Astrocyte (in vitro differentiated cells and primary cell): ENCODE results near the gene NR2F1. TPM values are rescaled to one million over a fixed set of nuclear protein-coding genes. Genes with fewer than 3 reads are reported as not detected.

ENCODE experiments used
- DNase-seq: peaks from one replicate; pipeline ENCODE4 v3.0.0-alpha.2; 2010; ENCODE audit warnings: low read depth
- FAIRE-seq: peaks from 2 replicates; lab custom pipeline; 2011; peaks lifted over from hg19 to GRCh38; lab: Jason Lieb, UNC
- H2AFZ ChIP-seq: 2 replicates; pipeline ENCODE4 v1.6.0; 2012; ENCODE audit warnings: low read depth, low read length, inconsistent platforms
- H3K27ac ChIP-seq: 2 replicates; pipeline ENCODE4 v1.5.1; 2011; ENCODE audit warnings: low read depth, low read length, inconsistent platforms
- H3K27me3 ChIP-seq: 2 replicates; pipeline ENCODE4 v1.6.0; 2011; ENCODE audit warnings: low read length, inconsistent platforms; ENCODE audit not compliant: insufficient read depth
- H3K36me3 ChIP-seq: 2 replicates; pipeline ENCODE4 v1.5.1; 2011; ENCODE audit warnings: low read length, inconsistent platforms; ENCODE audit not compliant: insufficient read depth
- H3K4me1 ChIP-seq: 2 replicates; pipeline ENCODE4 v1.5.1; 2011; ENCODE audit warnings: low read length, inconsistent platforms; ENCODE audit not compliant: insufficient read depth
- H3K4me2 ChIP-seq: 2 replicates; pipeline ENCODE4 v1.6.0; 2012; ENCODE audit warnings: low read length, inconsistent platforms
- H3K4me3 ChIP-seq: 2 replicates; pipeline ENCODE4 v1.5.1; 2011; ENCODE audit warnings: low read depth, mild to moderate bottlenecking, low read length, inconsistent platforms; ENCODE audit not compliant: insufficient read depth
- H3K79me2 ChIP-seq: 2 replicates; pipeline ENCODE4 v1.6.0; 2012; ENCODE audit warnings: mild to moderate bottlenecking, low read length, inconsistent platforms; ENCODE audit not compliant: insufficient read depth
- H3K9ac ChIP-seq: 2 replicates; pipeline ENCODE4 v1.6.0; 2012; ENCODE audit warnings: mild to moderate bottlenecking, low read length, inconsistent platforms
- H3K9me3 ChIP-seq: 2 replicates; pipeline ENCODE4 v1.5.1; 2012; ENCODE audit warnings: low read depth, mild to moderate bottlenecking, low read length, inconsistent platforms; ENCODE audit not compliant: insufficient read depth
- H4K20me1 ChIP-seq: 2 replicates; pipeline ENCODE4 v1.6.0; 2012; ENCODE audit warnings: low read length, inconsistent platforms; ENCODE audit not compliant: insufficient read depth
- H3K27ac Mint-ChIP-seq: one replicate; pipeline ENCODE4 v1.8.0; 2021; ENCODE audit warnings: mild to moderate bottlenecking, mixed read lengths; ENCODE audit not compliant: unreplicated experiment
- H3K27me3 Mint-ChIP-seq: one replicate; pipeline ENCODE4 v1.8.0; 2021; ENCODE audit warnings: low read depth, mixed read lengths; ENCODE audit not compliant: unreplicated experiment
- H3K36me3 Mint-ChIP-seq: one replicate; pipeline ENCODE4 v1.8.0; 2021; ENCODE audit warnings: low read depth, mixed read lengths; ENCODE audit not compliant: unreplicated experiment
- H3K4me1 Mint-ChIP-seq: one replicate; pipeline ENCODE4 v1.8.0; 2021; ENCODE audit warnings: low read depth, mixed read lengths; ENCODE audit not compliant: unreplicated experiment
- H3K4me3 Mint-ChIP-seq: one replicate; pipeline ENCODE4 v1.8.0; 2021; ENCODE audit warnings: mild to moderate bottlenecking, moderate library complexity, mixed read lengths; ENCODE audit not compliant: unreplicated experiment
- H3K9me3 Mint-ChIP-seq: one replicate; pipeline ENCODE4 v1.8.0; 2021; ENCODE audit warnings: mild to moderate bottlenecking, mixed read lengths; ENCODE audit not compliant: unreplicated experiment
- CTCF ChIP-seq: IDR thresholded peaks from 2 replicates; pipeline ENCODE4 v1.5.1; 2011; ENCODE audit warnings: low read depth, mild to moderate bottlenecking, inconsistent platforms, low read length, moderate library complexity; ENCODE audit not compliant: insufficient read depth
- EZH2 ChIP-seq: IDR thresholded peaks from 2 replicates; pipeline ENCODE4 v1.6.1; 2012; ENCODE audit warnings: mild to moderate bottlenecking, low read length, inconsistent platforms; ENCODE audit not compliant: insufficient read depth
- total RNA-seq: library from RNA; stranded (reverse); gene quantifications from 2 replicates; pipeline ENCODE4 v1.2.1, GENCODE V29; 2021

Gene NR2F1
- total RNA-seq, 1 donor from 2014 or later: 4.3 TPM

DNA sequence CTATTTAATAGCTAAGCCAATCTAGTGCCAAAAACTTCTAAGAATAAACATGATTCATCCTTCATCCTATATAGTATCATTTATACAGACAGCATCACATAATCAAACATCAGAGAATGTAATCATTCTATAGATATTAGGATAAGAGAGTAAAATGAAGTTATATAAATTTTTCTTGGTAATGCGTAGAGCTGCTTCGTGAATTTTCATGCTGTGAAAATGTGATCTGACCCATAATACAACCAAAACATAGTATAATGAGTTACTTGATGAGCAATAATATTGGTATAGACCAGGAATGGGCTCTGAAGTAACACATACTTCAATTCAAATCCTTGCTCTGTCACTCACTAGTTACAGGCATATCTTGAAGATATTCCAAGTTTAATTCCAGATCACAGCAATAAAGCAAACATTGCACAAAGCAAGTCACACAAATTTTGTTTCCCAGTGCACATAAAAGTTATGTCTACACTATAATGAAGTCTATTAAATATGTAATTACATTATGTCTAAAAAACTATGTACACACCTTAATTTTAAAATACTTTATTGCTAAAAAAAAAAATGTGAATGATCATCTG is 25.9 kb upstream of the NR2F1 start:
- Mint-ChIP-seq H3K4me1 (no peaks in the 10 kb centered on the region), H3K36me3 (no peaks in the 10 kb centered on the region), H3K27me3 (no peaks in the 10 kb centered on the region), H3K27ac (no peak overlapping the region), H3K4me3 (no peak overlapping the region), H3K9me3 (no peaks in the 10 kb centered on the region)
- no peak for TF ChIP-seq EZH2
- TF ChIP-seq CTCF: no peak
- no peak for FAIRE-seq
- Histone ChIP-seq H3K4me1 (no peaks in the 10 kb centered on the region), H3K4me2 (no peak overlapping the region), H3K4me3 (no peak overlapping the region), H3K79me2 (peaks cover 10% of the 10 kb centered on the region), H3K9me3 (no peaks in the 10 kb centered on the region), H2AFZ (no peak overlapping the region), H4K20me1 (no peaks in the 10 kb centered on the region), H3K27me3 (no peaks in the 10 kb centered on the region), H3K27ac (no peak overlapping the region), H3K9ac (no peak overlapping the region), H3K36me3 (peaks cover 5% of the 10 kb centered on the region)
- DNase-seq: no peak

- Mint-ChIP-seq H3K4me1 (peaks cover 5% of the 10 kb centered on the region), H3K27me3 (peaks cover 27% of the 10 kb centered on the region), H3K27ac (no peak overlapping the region), H3K4me3 (no peak overlapping the region), H3K9me3 (peaks cover 3% of the 10 kb centered on the region), H3K36me3 (peaks cover 2% of the 10 kb centered on the region)
- Histone ChIP-seq H3K4me2 (no peak overlapping the region), H3K27me3 (no peaks in the 10 kb centered on the region), H3K9ac (no peak overlapping the region), H2AFZ (no peak overlapping the region), H3K4me1 (peaks cover 10% of the 10 kb centered on the region), H3K27ac (no peak overlapping the region), H3K36me3 (peaks cover 2% of the 10 kb centered on the region), H3K79me2 (peaks cover 67% of the 10 kb centered on the region), H3K4me3 (no peak overlapping the region), H4K20me1 (no peaks in the 10 kb centered on the region), H3K9me3 (no peaks in the 10 kb centered on the region)
- TF ChIP-seq EZH2: no peak
- TF ChIP-seq CTCF: no peak
- no peak for FAIRE-seq
- DNase-seq: no peak
Measured at GRCh38 chr5:93566091-93566490, 16.9 kb upstream of the NR2F1 start.

DNA sequence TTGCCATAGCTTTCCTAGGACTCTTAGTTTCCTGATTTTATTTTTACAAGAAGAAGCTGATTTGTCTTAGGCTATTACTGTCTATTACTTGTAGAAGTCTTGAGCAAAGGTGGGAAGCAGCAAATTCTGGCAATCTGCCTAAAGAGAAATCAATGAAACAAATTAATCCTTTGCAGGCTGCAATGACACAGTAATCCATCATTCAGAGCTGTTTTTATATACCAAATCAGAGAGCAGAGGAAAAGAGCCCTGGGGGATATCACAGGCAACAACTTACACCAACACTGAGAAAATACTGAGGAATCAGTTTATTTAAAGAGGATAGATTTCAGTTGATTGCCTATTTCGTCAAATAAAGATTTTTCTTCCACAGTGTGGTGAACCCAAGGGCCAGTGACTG is 15.6 kb upstream of the NR2F1 start:
- no peak overlapping the region for H3K4me3 Mint-ChIP-seq
- H3K79me2 ChIP-seq: peaks cover 80% of the 10 kb centered on the region
- peaks cover 2% of the 10 kb centered on the region for H3K36me3 ChIP-seq
- FAIRE-seq (no peak), DNase-seq (no peak)
- peaks cover 10% of the 10 kb centered on the region for H3K4me1 ChIP-seq
- H3K9ac ChIP-seq: no peak overlapping the region
- peaks cover 2% of the 10 kb centered on the region for H3K36me3 Mint-ChIP-seq
- no peak overlapping the region for H3K27ac Mint-ChIP-seq
- H3K27ac ChIP-seq: no peak overlapping the region
- no peak overlapping the region for H2AFZ ChIP-seq
- peaks cover 6% of the 10 kb centered on the region for H3K9me3 Mint-ChIP-seq
- H3K27me3 ChIP-seq: no peaks in the 10 kb centered on the region
- H4K20me1 ChIP-seq: no peaks in the 10 kb centered on the region
- H3K4me1 Mint-ChIP-seq: peaks cover 5% of the 10 kb centered on the region
- H3K4me2 ChIP-seq: no peak overlapping the region
- H3K9me3 ChIP-seq: no peaks in the 10 kb centered on the region
- H3K4me3 ChIP-seq: no peak overlapping the region
- H3K27me3 Mint-ChIP-seq: peaks cover 39% of the 10 kb centered on the region
- TF ChIP-seq EZH2 (no peak), CTCF (no peak)
